Measurements from ENCODE around the gene TMEM231.
"Not testable (repeated sequence)": the region's sequence is repeated elsewhere in the genome, so short reads cannot be mapped to it uniquely, and the experiment has no call there.

DNA sequence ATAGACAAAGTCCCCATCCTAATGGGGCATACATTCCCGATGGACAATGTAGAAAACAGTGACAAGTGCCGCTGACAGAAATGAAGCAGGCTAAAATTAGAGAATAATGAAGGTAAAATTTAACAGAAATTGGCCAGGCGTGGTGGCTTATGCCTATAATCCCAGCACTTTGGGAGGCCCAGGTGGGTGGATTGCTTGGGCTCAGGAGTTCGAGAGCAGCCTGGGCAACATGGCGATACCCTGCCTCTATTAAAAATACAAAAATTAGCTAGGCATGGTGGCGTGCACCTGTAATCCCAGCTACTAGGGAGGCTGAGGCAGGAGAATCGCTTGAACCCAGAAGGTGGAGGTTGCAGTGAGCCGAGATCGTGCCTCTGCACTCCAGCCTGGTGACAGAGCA, 7.6 kb downstream of the TMEM231 start:
- not testable (repeated sequence) for TF ChIP-seq CTCF, POLR2A (IDR thresholded peaks at IDR 0.05)
